IMR-90 (cell line): Measurements from ENCODE around the gene VPS39. TPM values are rescaled to one million over a fixed set of nuclear protein-coding genes. Genes with fewer than 3 reads are reported as not detected.

Experiments used
- ATAC-seq: fragments of 200-7000 bp; cut with Tn5 transposase; 2 replicates; pipeline ENCODE4 v1.9.1; 2020; ENCODE audit warnings: low read depth, mild to moderate bottlenecking, moderate library complexity
- BruUV-seq: library from RNA; stranded (reverse); fragments of 400-500 nt; replicated peaks from 2 replicates; lab custom pipeline; 2021; lab: Mats Ljungman, UMichigan
- CTCF ChIA-PET: fragments of 300-600 bp; formaldehyde crosslinking; extraction: SDS; loops from one replicate; lab custom pipeline; 2021; ENCODE audit warnings: antibody characterized with exemption; lab: Yijun Ruan, JAX
- POLR2A ChIA-PET: fragments of 300-600 bp; sonication (Branson Sonifier 250); formaldehyde crosslinking; loops from one replicate; lab custom pipeline; 2022; ENCODE audit warnings: antibody characterized with exemption; ENCODE audit not compliant: unreplicated experiment; lab: Charles Lee
- DNase-seq: peaks from one replicate; pipeline ENCODE4 v3.0.0; 2013
- H2AFZ ChIP-seq: replicated peaks from 2 replicates; pipeline ENCODE3; 2013; ENCODE audit warnings: low read length, mild to moderate bottlenecking; ENCODE audit not compliant: poor library complexity
- H2AK5ac ChIP-seq: 2 replicates; pipeline ENCODE4 v1.6.1; 2013; ENCODE audit warnings: low read depth, low read length, inconsistent platforms
- H2AK9ac ChIP-seq: replicated peaks from 2 replicates; pipeline ENCODE3; 2013; ENCODE audit warnings: mild to moderate bottlenecking, low read depth, low read length, moderate library complexity; ENCODE audit not compliant: poor library complexity
- H2BK120ac ChIP-seq: 2 replicates; pipeline ENCODE4 v1.6.1; 2013; ENCODE audit warnings: low read depth, low read length, inconsistent platforms
- H2BK15ac ChIP-seq: 3 replicates; pipeline ENCODE4 v1.6.1; 2013; ENCODE audit warnings: low read depth, low read length, inconsistent platforms
- H2BK20ac ChIP-seq: 2 replicates; pipeline ENCODE4 v1.6.1; 2013; ENCODE audit warnings: low read depth, mild to moderate bottlenecking, inconsistent platforms, low read length, moderate library complexity
- H2BK5ac ChIP-seq: 2 replicates; pipeline ENCODE4 v1.6.1; 2013; ENCODE audit warnings: mild to moderate bottlenecking, low read depth, low read length, inconsistent platforms; ENCODE audit not compliant: poor library complexity, severe bottlenecking
- H3K14ac ChIP-seq: replicated peaks from 2 replicates; pipeline ENCODE4 v1.6.1; 2013; ENCODE audit warnings: low read depth, low read length, inconsistent platforms
- H3K18ac ChIP-seq: 2 replicates; pipeline ENCODE4 v1.6.1; 2013; ENCODE audit warnings: low read depth, low read length, control low read depth
- H3K23ac ChIP-seq: 2 replicates; pipeline ENCODE4 v1.6.1; 2013; ENCODE audit warnings: low read depth, low read length, inconsistent platforms
- H3K27ac ChIP-seq: 2 replicates; pipeline ENCODE4 v1.5.1; 2013; ENCODE audit warnings: mild to moderate bottlenecking, control low read depth, low read length; ENCODE audit not compliant: insufficient read depth
- H3K27me3 ChIP-seq: 2 replicates; pipeline ENCODE4 v1.6.1; 2013; ENCODE audit warnings: low read length; ENCODE audit not compliant: control insufficient read depth, insufficient read depth
- H3K36me3 ChIP-seq: 2 replicates; pipeline ENCODE4 v1.6.1; 2013; ENCODE audit warnings: low read length, mixed read lengths; ENCODE audit not compliant: control insufficient read depth, insufficient read depth
- H3K4ac ChIP-seq: 2 replicates; pipeline ENCODE4 v1.6.1; 2013; ENCODE audit warnings: low read depth, low read length, inconsistent platforms
- H3K4me1 ChIP-seq: 2 replicates; pipeline ENCODE4 v1.6.1; 2013; ENCODE audit warnings: low read length, mixed read lengths; ENCODE audit not compliant: control insufficient read depth, insufficient read depth
- H3K4me2 ChIP-seq: 2 replicates; pipeline ENCODE4 v1.6.1; 2013; ENCODE audit warnings: low read depth, mild to moderate bottlenecking, control low read depth, low read length, moderate library complexity
- H3K4me3 ChIP-seq: 2 replicates; pipeline ENCODE4 v1.5.1; 2013; ENCODE audit warnings: low read depth, mild to moderate bottlenecking, control low read depth, low read length, moderate library complexity; ENCODE audit not compliant: insufficient read depth
- H3K56ac ChIP-seq: 2 replicates; pipeline ENCODE4 v1.6.1; 2013; ENCODE audit warnings: low read length, inconsistent platforms; ENCODE audit not compliant: insufficient read depth; ENCODE audit errors: extremely low read depth
- H3K79me1 ChIP-seq, 2 experiments: 2 replicates each; pipeline ENCODE4 v1.6.1; 2013; ENCODE audit warnings: low read length in 2 of 2, inconsistent platforms in 1 of 2, low read depth in 1 of 2
- H3K9ac ChIP-seq: 2 replicates; pipeline ENCODE4 v1.6.1; 2013; ENCODE audit warnings: low read depth, low read length, control low read depth
- H3K9me1 ChIP-seq: 2 replicates; pipeline ENCODE4 v1.6.1; 2013; ENCODE audit warnings: low read length, inconsistent platforms; ENCODE audit not compliant: insufficient read depth
- H3K9me3 ChIP-seq: 2 replicates; pipeline ENCODE4 v1.6.1; 2013; ENCODE audit warnings: low read length; ENCODE audit not compliant: control insufficient read depth, insufficient read depth
- H4K20me1 ChIP-seq: 2 replicates; pipeline ENCODE4 v1.6.1; 2013; ENCODE audit warnings: low read length, inconsistent platforms; ENCODE audit not compliant: insufficient read depth
- H4K5ac ChIP-seq: 2 replicates; pipeline ENCODE4 v1.6.1; 2013; ENCODE audit warnings: mild to moderate bottlenecking, low read depth, low read length, control low read depth
- H4K8ac ChIP-seq, 2 experiments: 2 replicates each; pipeline ENCODE4 v1.6.1; 2013; ENCODE audit warnings: low read depth in 2 of 2, low read length in 2 of 2, control low read depth in 1 of 2, inconsistent platforms in 1 of 2
- H4K91ac ChIP-seq: 2 replicates; pipeline ENCODE4 v1.6.1; 2013; ENCODE audit warnings: low read depth, low read length, inconsistent platforms; ENCODE audit not compliant: insufficient read depth
- BHLHE40 ChIP-seq: fragments of 150-350 bp; IDR thresholded peaks from 2 replicates; pipeline ENCODE4 v1.6.1; 2016; ENCODE audit warnings: mild to moderate bottlenecking, low read depth, low read length
- CEBPB ChIP-seq: IDR thresholded peaks from 2 replicates; pipeline ENCODE4 v1.6.1; 2012; ENCODE audit warnings: low read depth, low read length, improper control_type of control experiment
- CHD1 ChIP-seq: IDR thresholded peaks from 2 replicates; pipeline ENCODE4 v1.6.1; 2012; ENCODE audit warnings: low read depth, low read length, improper control_type of control experiment
- FOS ChIP-seq: fragments of 150-350 bp; IDR thresholded peaks from 2 replicates; pipeline ENCODE4 v1.6.1; 2016; ENCODE audit warnings: low read depth, low read length
- MAFK ChIP-seq: IDR thresholded peaks from 2 replicates; pipeline ENCODE4 v1.6.1; 2012; ENCODE audit warnings: low read depth, low read length, improper control_type of control experiment
- MAZ ChIP-seq: IDR thresholded peaks from 2 replicates; pipeline ENCODE4 v1.6.1; 2012; ENCODE audit warnings: low read depth, mild to moderate bottlenecking, low read length, improper control_type of control experiment, moderate library complexity, borderline replicate concordance
- MXI1 ChIP-seq: IDR thresholded peaks from 2 replicates; pipeline ENCODE4 v1.6.1; 2012; ENCODE audit warnings: low read depth, mild to moderate bottlenecking, low read length, moderate library complexity, borderline replicate concordance
- NFE2L2 ChIP-seq: fragments of 150-350 bp; IDR thresholded peaks from 2 replicates; pipeline ENCODE4 v1.6.1; 2016; ENCODE audit warnings: low read depth, mild to moderate bottlenecking, low read length
- POLR2A ChIP-seq: IDR thresholded peaks from 2 replicates; pipeline ENCODE4 v1.6.1; 2012; ENCODE audit warnings: mild to moderate bottlenecking, low read depth, low read length
- RAD21 ChIP-seq: IDR thresholded peaks from 2 replicates; pipeline ENCODE4 v1.6.1; 2012; ENCODE audit warnings: low read length, improper control_type of control experiment
- RCOR1 ChIP-seq: IDR thresholded peaks from 2 replicates; pipeline ENCODE4 v1.6.1; 2012; ENCODE audit warnings: mild to moderate bottlenecking, low read length, improper control_type of control experiment; ENCODE audit not compliant: insufficient replicate concordance
- RFX5 ChIP-seq: IDR thresholded peaks from 2 replicates; pipeline ENCODE4 v1.8.0; 2012; ENCODE audit warnings: low read depth, mild to moderate bottlenecking, low read length, moderate library complexity
- SMC3 ChIP-seq: fragments of 150-350 bp; IDR thresholded peaks from 2 replicates; pipeline ENCODE4 v1.6.1; 2016; ENCODE audit warnings: low read depth, mild to moderate bottlenecking, antibody characterized with exemption, low read length, moderate library complexity
- WGBS, 2 experiments: methylation state at CpG; one replicate each; pipeline versions ENCODE4 v1.1.5 to v1.1.7; 2013; ENCODE audit warnings: missing lambda C conversion rate in 2 of 2; ENCODE audit not compliant: insufficient read length in 1 of 2; ENCODE audit errors: extremely low coverage in 2 of 2; 5-methylcytosine and 5-hydroxymethylcytosine counted together
- dilution Hi-C: fragments of 300-500 bp; cut with HindIII; formaldehyde crosslinking; loops from one replicate; pipeline ENCODE4 v1.14.3; 2018; ENCODE audit warnings: low sequenced_read_pairs; ENCODE audit not compliant: unreplicated experiment
- in situ Hi-C: fragments of 300-500 bp; cut with MboI; formaldehyde crosslinking; loops from 3 replicates; pipeline ENCODE4 v1.14.3; 2019; ENCODE audit warnings: low sequenced_read_pairs, inconsistent platforms, mixed read lengths
- intact Hi-C: fragments of 100-400 bp; cut with micrococcal nuclease; formaldehyde crosslinking; loops from 2 replicates; pipeline ENCODE4 v1.10.0; 2022
- polyA plus RNA-seq, 3 experiments: library from polyadenylated mRNA; depleted of rRNA; stranded (reverse); fragments of >200 nt; gene quantifications; 2 replicates each; pipeline ENCODE4 v1.2.3, GENCODE V29; 2012; ENCODE audit warnings: low replicate concordance in 1 of 3
- total RNA-seq: library from RNA; depleted of rRNA; stranded (reverse); fragments of >200 nt; gene quantifications from 2 replicates; pipeline ENCODE4 v1.2.3, GENCODE V29; 2012
- TF ChIP-seq, protein P1 (sequence below): fragments of 150-350 bp; IDR thresholded peaks from 2 replicates; pipeline ENCODE4 v1.6.1; 2017; ENCODE audit warnings: mild to moderate bottlenecking, antibody characterized with exemption, low read length, low read depth
- TF ChIP-seq, protein P2 (sequence below): conservative IDR thresholded peaks from 2 replicates; pipeline ENCODE4 v1.5.1; 2012; ENCODE audit warnings: mild to moderate bottlenecking, low read depth, low read length, improper control_type of control experiment
- TF ChIP-seq, protein P3 (sequence below): fragments of 150-350 bp; IDR thresholded peaks from 2 replicates; pipeline ENCODE4 v1.6.1; 2016; ENCODE audit warnings: low read depth, mild to moderate bottlenecking, low read length, moderate library complexity, borderline replicate concordance

Gene VPS39
- total and polyA plus RNA-seq, 2 of the 4 experiments (the other 2 are of a cell fraction), result 49.7 to 52.2 TPM

DNA sequence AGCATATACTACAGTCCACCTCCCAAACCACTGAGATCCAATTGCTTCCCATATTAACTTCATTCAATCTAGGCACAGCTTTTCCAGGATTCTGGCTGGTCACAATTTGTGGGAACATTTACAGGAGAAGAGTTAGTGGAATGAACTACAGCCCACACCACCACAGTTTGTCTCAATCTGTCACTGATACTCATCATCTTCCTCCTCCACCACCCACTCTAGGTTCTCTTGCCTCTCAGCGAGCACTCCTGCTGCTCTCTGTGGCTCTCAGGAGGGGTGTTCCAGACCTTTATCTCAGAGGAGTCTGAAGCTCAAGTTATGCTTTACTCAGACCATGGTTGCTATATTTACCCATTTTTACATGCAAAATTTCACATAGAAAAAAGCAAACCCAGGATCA, 87.8 kb downstream of the VPS39 start:
- H3K9me1 ChIP-seq, result no peaks in the 10 kb centered on the region
- no peak overlapping the region for H4K5ac ChIP-seq
- H3K23ac ChIP-seq, result no peak overlapping the region
- H3K27me3 ChIP-seq, result peaks cover 52% of the 10 kb centered on the region
- H3K4ac ChIP-seq, result no peak overlapping the region
- WGBS, 2 experiments, result 60% methylated on average over 1 of the region's 1 CpG; no CpG with 5 or more reads in 1 of the 2 experiments
- in situ Hi-C loops, result no loop called here
- H2BK120ac ChIP-seq, result no peak overlapping the region
- no peak for DNase-seq
- H2AK5ac ChIP-seq, result no peak overlapping the region
- no peak overlapping the region for H4K8ac ChIP-seq
- H3K9ac ChIP-seq, result no peak overlapping the region
- no peak for ATAC-seq
- no peak overlapping the region for H4K91ac ChIP-seq
- no peak overlapping the region for H3K56ac ChIP-seq
- no peak overlapping the region for H3K27ac ChIP-seq
- TF ChIP-seq RFX5 (no peak), BHLHE40 (no peak), MXI1 (no peak), RCOR1 (no peak), CHD1 (no peak), RAD21 (no peak), SMC3 (no peak), NFE2L2 (no peak), FOS (no peak), POLR2A (no peak), CEBPB (no peak), MAFK (no peak), MAZ (no peak)
- TF ChIP-seq, protein P1, sequence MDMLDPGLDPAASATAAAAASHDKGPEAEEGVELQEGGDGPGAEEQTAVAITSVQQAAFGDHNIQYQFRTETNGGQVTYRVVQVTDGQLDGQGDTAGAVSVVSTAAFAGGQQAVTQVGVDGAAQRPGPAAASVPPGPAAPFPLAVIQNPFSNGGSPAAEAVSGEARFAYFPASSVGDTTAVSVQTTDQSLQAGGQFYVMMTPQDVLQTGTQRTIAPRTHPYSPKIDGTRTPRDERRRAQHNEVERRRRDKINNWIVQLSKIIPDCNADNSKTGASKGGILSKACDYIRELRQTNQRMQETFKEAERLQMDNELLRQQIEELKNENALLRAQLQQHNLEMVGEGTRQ, result no peak
- TF ChIP-seq, protein P2, sequence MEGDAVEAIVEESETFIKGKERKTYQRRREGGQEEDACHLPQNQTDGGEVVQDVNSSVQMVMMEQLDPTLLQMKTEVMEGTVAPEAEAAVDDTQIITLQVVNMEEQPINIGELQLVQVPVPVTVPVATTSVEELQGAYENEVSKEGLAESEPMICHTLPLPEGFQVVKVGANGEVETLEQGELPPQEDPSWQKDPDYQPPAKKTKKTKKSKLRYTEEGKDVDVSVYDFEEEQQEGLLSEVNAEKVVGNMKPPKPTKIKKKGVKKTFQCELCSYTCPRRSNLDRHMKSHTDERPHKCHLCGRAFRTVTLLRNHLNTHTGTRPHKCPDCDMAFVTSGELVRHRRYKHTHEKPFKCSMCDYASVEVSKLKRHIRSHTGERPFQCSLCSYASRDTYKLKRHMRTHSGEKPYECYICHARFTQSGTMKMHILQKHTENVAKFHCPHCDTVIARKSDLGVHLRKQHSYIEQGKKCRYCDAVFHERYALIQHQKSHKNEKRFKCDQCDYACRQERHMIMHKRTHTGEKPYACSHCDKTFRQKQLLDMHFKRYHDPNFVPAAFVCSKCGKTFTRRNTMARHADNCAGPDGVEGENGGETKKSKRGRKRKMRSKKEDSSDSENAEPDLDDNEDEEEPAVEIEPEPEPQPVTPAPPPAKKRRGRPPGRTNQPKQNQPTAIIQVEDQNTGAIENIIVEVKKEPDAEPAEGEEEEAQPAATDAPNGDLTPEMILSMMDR, result no peak
- TF ChIP-seq, protein P3, sequence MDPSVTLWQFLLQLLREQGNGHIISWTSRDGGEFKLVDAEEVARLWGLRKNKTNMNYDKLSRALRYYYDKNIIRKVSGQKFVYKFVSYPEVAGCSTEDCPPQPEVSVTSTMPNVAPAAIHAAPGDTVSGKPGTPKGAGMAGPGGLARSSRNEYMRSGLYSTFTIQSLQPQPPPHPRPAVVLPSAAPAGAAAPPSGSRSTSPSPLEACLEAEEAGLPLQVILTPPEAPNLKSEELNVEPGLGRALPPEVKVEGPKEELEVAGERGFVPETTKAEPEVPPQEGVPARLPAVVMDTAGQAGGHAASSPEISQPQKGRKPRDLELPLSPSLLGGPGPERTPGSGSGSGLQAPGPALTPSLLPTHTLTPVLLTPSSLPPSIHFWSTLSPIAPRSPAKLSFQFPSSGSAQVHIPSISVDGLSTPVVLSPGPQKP, result no peak
- no peak overlapping the region for H3K18ac ChIP-seq
- no TSS peak for BruUV-seq
- H3K4me2 ChIP-seq, result no peak overlapping the region
- H3K14ac ChIP-seq, result no peak overlapping the region
- H3K36me3 ChIP-seq, result no peaks in the 10 kb centered on the region
- H3K4me3 ChIP-seq, result no peak overlapping the region
- no peaks in the 10 kb centered on the region for H3K79me1 ChIP-seq
- no peak overlapping the region for H2AK9ac ChIP-seq
- no peak overlapping the region for H2BK20ac ChIP-seq
- no peak overlapping the region for H2BK5ac ChIP-seq
- H2BK15ac ChIP-seq, result no peak overlapping the region
- no peaks in the 10 kb centered on the region for H3K4me1 ChIP-seq
- intact Hi-C loops, result no loop called here
- H4K20me1 ChIP-seq, result no peaks in the 10 kb centered on the region
- dilution Hi-C loops, result no loop called here
- POLR2A ChIA-PET, result no interaction called here
- H3K9me3 ChIP-seq, result no peaks in the 10 kb centered on the region; the same call in 1 of the 2 replicates
- CTCF ChIA-PET, result interaction anchor here (0.7 kb wide), 1 partner anchor 19 kb away, joined by 3 read pairs; no protein-coding TSS in a partner anchor
- H2AFZ ChIP-seq, result no peak overlapping the region
